Osteoblast (primary cell): Measurements from ENCODE around the gene ALX4. TPM values are rescaled to one million over a fixed set of nuclear protein-coding genes. Genes with fewer than 3 reads are reported as not detected.

ENCODE experiments used
- DNase-seq: peaks from one replicate; pipeline ENCODE4 v3.0.0; 2011; ENCODE audit warnings: low spot score, mixed read lengths; ENCODE audit not compliant: insufficient read length; ENCODE audit errors: missing footprints
- H2AFZ ChIP-seq: 2 replicates; pipeline ENCODE4 v1.6.0; 2011; ENCODE audit warnings: mild to moderate bottlenecking, low read length
- H3K27ac ChIP-seq: 2 replicates; pipeline ENCODE4 v1.5.1; 2011; ENCODE audit warnings: mild to moderate bottlenecking, low read depth, low read length, moderate library complexity
- H3K27me3 ChIP-seq: 2 replicates; pipeline ENCODE4 v1.6.0; 2012; ENCODE audit warnings: mild to moderate bottlenecking, control low read depth, inconsistent platforms, low read length, moderate library complexity; ENCODE audit not compliant: insufficient read depth
- H3K36me3 ChIP-seq: 2 replicates; pipeline ENCODE4 v1.5.1; 2011; ENCODE audit warnings: mild to moderate bottlenecking, low read length, control low read depth, moderate library complexity; ENCODE audit not compliant: insufficient read depth
- H3K4me1 ChIP-seq: 2 replicates; pipeline ENCODE4 v1.5.1; 2011; ENCODE audit warnings: mild to moderate bottlenecking, low read length, control low read depth, moderate library complexity; ENCODE audit not compliant: insufficient read depth
- H3K4me2 ChIP-seq: 2 replicates; pipeline ENCODE4 v1.6.0; 2011; ENCODE audit warnings: mild to moderate bottlenecking, low read length; ENCODE audit not compliant: insufficient read depth
- H3K4me3 ChIP-seq: fragments of 200-600 bp; sonication (generic); 3 replicates; pipeline ENCODE4 v1.5.1; 2012; ENCODE audit warnings: mild to moderate bottlenecking, low read length, inconsistent platforms; ENCODE audit not compliant: insufficient read depth
- H3K79me2 ChIP-seq: 2 replicates; pipeline ENCODE4 v1.6.0; 2012; ENCODE audit warnings: mild to moderate bottlenecking, low read length, control low read depth, inconsistent platforms; ENCODE audit not compliant: insufficient read depth
- H3K9me3 ChIP-seq: 2 replicates; pipeline ENCODE4 v1.5.1; 2011; ENCODE audit warnings: low read depth, low read length, control low read depth
- H4K20me1 ChIP-seq: 2 replicates; pipeline ENCODE4 v1.6.0; 2012; ENCODE audit warnings: mild to moderate bottlenecking, low read length, control low read depth; ENCODE audit not compliant: insufficient read depth
- CTCF ChIP-seq: IDR thresholded peaks from 2 replicates; pipeline ENCODE4 v1.5.1; 2011; ENCODE audit warnings: mild to moderate bottlenecking, low read depth, low read length, moderate library complexity; ENCODE audit errors: extremely low read depth
- total RNA-seq: library from RNA; depleted of rRNA; stranded (reverse); fragments of >200 nt; gene quantifications from 2 replicates; pipeline ENCODE4 v1.2.3, GENCODE V29; 2012

Gene ALX4
- total RNA-seq, 1 donor: under 0.01 TPM

GRCh38 chr11:44338026-44338425 lies 28.1 kb upstream of the ALX4 start:
- Histone ChIP-seq H3K9me3 (no peaks in the 10 kb centered on the region), H3K36me3 (no peaks in the 10 kb centered on the region), H3K79me2 (no peaks in the 10 kb centered on the region), H3K4me1 (no peaks in the 10 kb centered on the region), H3K27me3 (peaks cover 58% of the 10 kb centered on the region), H3K4me3 (no peak overlapping the region), H4K20me1 (no peaks in the 10 kb centered on the region), H3K4me2 (no peak overlapping the region), H3K27ac (no peak overlapping the region), H2AFZ (no peak overlapping the region)
- TF ChIP-seq CTCF: no peak
- DNase-seq: no peak

GRCh38 chr11:44335919-44336318 lies 26.0 kb upstream of the ALX4 start:
- H3K4me1 ChIP-seq: no peaks in the 10 kb centered on the region
- no peak for DNase-seq
- no peaks in the 10 kb centered on the region for H3K79me2 ChIP-seq
- H2AFZ ChIP-seq: no peak overlapping the region
- H4K20me1 ChIP-seq: no peaks in the 10 kb centered on the region
- no peaks in the 10 kb centered on the region for H3K9me3 ChIP-seq
- no peak overlapping the region for H3K4me3 ChIP-seq
- no peaks in the 10 kb centered on the region for H3K36me3 ChIP-seq
- H3K4me2 ChIP-seq: no peak overlapping the region
- no peak overlapping the region for H3K27ac ChIP-seq
- no peak for TF ChIP-seq CTCF
- peaks cover 59% of the 10 kb centered on the region for H3K27me3 ChIP-seq

GRCh38 chr11:44335052-44335760 lies 25.3 kb upstream of the ALX4 start:
- H3K36me3 ChIP-seq: no peaks in the 10 kb centered on the region
- H2AFZ ChIP-seq: no peak overlapping the region
- DNase-seq: no peak
- no peak for TF ChIP-seq CTCF
- H4K20me1 ChIP-seq: no peaks in the 10 kb centered on the region
- no peak overlapping the region for H3K4me3 ChIP-seq
- no peaks in the 10 kb centered on the region for H3K9me3 ChIP-seq
- H3K27me3 ChIP-seq: peaks cover 64% of the 10 kb centered on the region
- no peak overlapping the region for H3K4me2 ChIP-seq
- H3K27ac ChIP-seq: no peak overlapping the region
- H3K79me2 ChIP-seq: no peaks in the 10 kb centered on the region
- H3K4me1 ChIP-seq: no peaks in the 10 kb centered on the region

GRCh38 chr11:44334356-44335004 lies 24.5 kb upstream of the ALX4 start:
- Histone ChIP-seq H3K36me3 (no peaks in the 10 kb centered on the region), H3K4me3 (no peak overlapping the region), H3K27ac (no peak overlapping the region), H3K4me1 (no peaks in the 10 kb centered on the region), H4K20me1 (no peaks in the 10 kb centered on the region), H3K27me3 (peaks cover 69% of the 10 kb centered on the region), H3K79me2 (no peaks in the 10 kb centered on the region), H3K9me3 (no peaks in the 10 kb centered on the region), H2AFZ (no peak overlapping the region), H3K4me2 (no peak overlapping the region)
- TF ChIP-seq CTCF: no peak
- DNase-seq: no peak
